Esophagus squamous epithelium (tissue), 4 donors: ENCODE data around the gene SKIC3.

Experiments
- CTCF ChIP-seq, 6 experiments: fragments of 450-650 bp in 4 of 6; fragments of 200-600 bp in 2 of 6; sonication (generic) in 2 of 6; IDR thresholded peaks; one replicate each; pipeline ENCODE4 v1.5.1; 2016 to 2019; ENCODE audit warnings: antibody characterized with exemption in 6 of 6, mild to moderate bottlenecking in 4 of 6, moderate library complexity in 4 of 6
- POLR2A ChIP-seq, 4 donors: fragments of 450-650 bp; IDR thresholded peaks; one replicate each; pipeline ENCODE4 v1.6.1; 2017; ENCODE audit warnings: antibody characterized with exemption in 4 of 4, mild to moderate bottlenecking in 4 of 4, moderate library complexity in 3 of 4

DNA sequence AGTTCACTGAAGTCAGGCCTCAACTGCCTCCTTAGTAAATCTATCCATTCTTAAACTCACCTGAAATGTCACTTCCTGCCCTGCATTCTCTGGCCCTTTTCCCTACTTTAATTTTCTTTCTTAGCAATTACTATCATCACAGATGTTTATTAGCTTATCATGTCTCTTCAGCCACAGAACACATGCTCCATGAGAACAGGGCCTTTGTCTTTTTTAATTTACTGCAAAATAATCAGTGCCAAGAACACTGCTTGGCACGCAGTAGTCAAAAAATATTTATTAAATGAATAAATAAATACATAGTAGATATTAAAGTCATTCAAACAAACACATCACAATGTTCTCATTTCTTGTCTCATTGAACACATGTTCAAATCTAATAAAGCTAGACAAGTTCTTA, 46.2 kb downstream of the SKIC3 start:
- no peak for TF ChIP-seq POLR2A (IDR thresholded peaks at IDR 0.05)
- TF ChIP-seq CTCF (IDR thresholded peaks at IDR 0.05): no peak
